HEK293T (cell line): Measurements from ENCODE around the gene EMC10.

Experiments used
- ARNT ChIP-seq: fragments of 450-650 bp; IDR thresholded peaks from 2 replicates; pipeline ENCODE4 v1.6.1; 2017; ENCODE audit warnings: mild to moderate bottlenecking
- ELF4 ChIP-seq: fragments of 450-650 bp; IDR thresholded peaks from 2 replicates; pipeline ENCODE4 v1.6.1; 2017; ENCODE audit warnings: antibody characterized with exemption
- FOXA1 ChIP-seq: fragments of 450-650 bp; IDR thresholded peaks from 2 replicates; pipeline ENCODE4 v1.6.1; 2016; ENCODE audit warnings: mild to moderate bottlenecking
- FOXK2 ChIP-seq: fragments of 450-650 bp; IDR thresholded peaks from 2 replicates; pipeline ENCODE4 v1.6.1; 2016; ENCODE audit warnings: mild to moderate bottlenecking
- FOXM1 ChIP-seq: fragments of 450-650 bp; IDR thresholded peaks from 2 replicates; pipeline ENCODE4 v1.6.1; 2017; ENCODE audit warnings: mild to moderate bottlenecking, borderline replicate concordance
- PKNOX1 ChIP-seq: fragments of 450-650 bp; IDR thresholded peaks from 2 replicates; pipeline ENCODE4 v1.6.1; 2016

GRCh38 chr19:50461066-50461875 is 15.0 kb upstream of the EMC10 start:
- TF ChIP-seq ARNT (no peak), ELF4 (no peak), PKNOX1 (peak; percentile 62), FOXA1 (no peak), FOXM1 (no peak), FOXK2 (no peak)
